Body of pancreas (tissue), 4 donors: Measurements from ENCODE around the gene REXO1.

Experiments used
- CTCF ChIP-seq, 7 experiments: fragments of 450-650 bp in 4 of 7; fragments of 200-600 bp in 3 of 7; sonication (generic) in 3 of 7; IDR thresholded peaks; one replicate each; pipeline ENCODE4 v1.5.1; 2016 to 2019; ENCODE audit warnings: antibody characterized with exemption in 7 of 7
- POLR2A ChIP-seq, 3 donors: fragments of 450-650 bp; IDR thresholded peaks; one replicate each; pipeline ENCODE4 v1.6.1; 2016; ENCODE audit warnings: antibody characterized with exemption in 3 of 3, mild to moderate bottlenecking in 2 of 3

- TF ChIP-seq CTCF (IDR thresholded peaks at IDR 0.05) (no peak), POLR2A (IDR thresholded peaks at IDR 0.05) (no peak)
These were observed 4.4 kb upstream of the REXO1 start for GRCh38 chr19:1852581-1853128.
